Measurements from ENCODE around the gene NOM1. TPM values are rescaled to one million over a fixed set of nuclear protein-coding genes. Genes with fewer than 3 reads are reported as not detected.

Gene NOM1
- total and polyA plus RNA-seq, 7 donors: 1.8 to 19.1 (median 14.1) TPM

DNA sequence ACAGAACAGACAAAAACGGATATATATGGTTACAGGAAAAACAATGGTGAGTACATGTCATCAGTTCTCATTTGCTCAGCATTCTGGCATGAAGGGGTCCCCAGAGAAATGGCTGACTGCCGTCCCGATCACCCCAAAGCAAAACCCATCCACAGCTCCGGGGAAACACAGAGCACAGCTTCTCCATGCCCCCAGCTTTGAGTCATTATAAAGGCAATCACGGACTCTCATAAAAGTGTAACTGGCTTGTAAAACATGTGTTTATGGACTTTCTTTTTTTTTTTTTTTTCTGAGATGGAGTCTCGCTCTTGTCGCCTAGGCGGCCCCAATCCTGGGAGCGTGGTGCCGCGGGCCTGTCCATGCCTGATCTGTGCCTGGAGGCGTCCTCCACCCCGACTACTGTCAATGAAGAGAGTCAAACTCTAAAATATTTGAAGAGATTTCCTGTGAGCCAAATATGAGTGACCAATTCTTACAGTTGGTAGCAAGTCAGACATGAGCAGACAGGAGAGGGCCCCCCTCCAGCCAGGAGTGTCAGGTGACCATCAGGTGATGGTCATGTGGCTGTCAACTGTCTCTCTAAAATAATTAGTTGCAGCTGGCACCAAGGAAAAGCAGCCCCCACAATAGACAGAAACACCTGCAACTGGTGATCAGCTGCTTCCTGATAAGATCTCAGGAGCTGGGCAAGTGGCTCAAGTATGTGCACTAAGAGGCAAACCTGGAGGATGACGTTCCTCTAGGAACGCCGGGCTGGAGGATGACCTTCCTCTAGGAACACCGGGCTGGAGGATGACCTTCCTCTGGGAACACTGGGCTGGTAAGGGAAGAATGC, 21.7 kb upstream of the NOM1 start:
- no peak overlapping the region for H3K27ac ChIP-seq
- peaks cover 0 to 22% (median 12%) of the 10 kb centered on the region in 3 donors for H3K27me3 ChIP-seq
- H3K4me1 ChIP-seq: peaks cover 0 to 4% (median 0%) of the 10 kb centered on the region in 4 donors
- no peak for DNase-seq
- H3K36me3 ChIP-seq: no peaks in the 10 kb centered on the region
- intact Hi-C loops (cut with DNase I): no loop called here
- 10 to 53% methylated on average over 17 of the region's 17 CpGs for WGBS, 2 donors
- no peaks in the 10 kb centered on the region for H3K9me3 ChIP-seq
- TF ChIP-seq POLR2AphosphoS5 (IDR thresholded peaks at IDR 0.05): no peak
- no peak for TF ChIP-seq EP300 (IDR thresholded peaks at IDR 0.05)
- TF ChIP-seq POLR2A (IDR thresholded peaks at IDR 0.05): no peak
- TF ChIP-seq, protein P1, sequence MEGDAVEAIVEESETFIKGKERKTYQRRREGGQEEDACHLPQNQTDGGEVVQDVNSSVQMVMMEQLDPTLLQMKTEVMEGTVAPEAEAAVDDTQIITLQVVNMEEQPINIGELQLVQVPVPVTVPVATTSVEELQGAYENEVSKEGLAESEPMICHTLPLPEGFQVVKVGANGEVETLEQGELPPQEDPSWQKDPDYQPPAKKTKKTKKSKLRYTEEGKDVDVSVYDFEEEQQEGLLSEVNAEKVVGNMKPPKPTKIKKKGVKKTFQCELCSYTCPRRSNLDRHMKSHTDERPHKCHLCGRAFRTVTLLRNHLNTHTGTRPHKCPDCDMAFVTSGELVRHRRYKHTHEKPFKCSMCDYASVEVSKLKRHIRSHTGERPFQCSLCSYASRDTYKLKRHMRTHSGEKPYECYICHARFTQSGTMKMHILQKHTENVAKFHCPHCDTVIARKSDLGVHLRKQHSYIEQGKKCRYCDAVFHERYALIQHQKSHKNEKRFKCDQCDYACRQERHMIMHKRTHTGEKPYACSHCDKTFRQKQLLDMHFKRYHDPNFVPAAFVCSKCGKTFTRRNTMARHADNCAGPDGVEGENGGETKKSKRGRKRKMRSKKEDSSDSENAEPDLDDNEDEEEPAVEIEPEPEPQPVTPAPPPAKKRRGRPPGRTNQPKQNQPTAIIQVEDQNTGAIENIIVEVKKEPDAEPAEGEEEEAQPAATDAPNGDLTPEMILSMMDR (IDR thresholded peaks at IDR 0.05): no peak
- no peak overlapping the region for H3K4me3 ChIP-seq

DNA sequence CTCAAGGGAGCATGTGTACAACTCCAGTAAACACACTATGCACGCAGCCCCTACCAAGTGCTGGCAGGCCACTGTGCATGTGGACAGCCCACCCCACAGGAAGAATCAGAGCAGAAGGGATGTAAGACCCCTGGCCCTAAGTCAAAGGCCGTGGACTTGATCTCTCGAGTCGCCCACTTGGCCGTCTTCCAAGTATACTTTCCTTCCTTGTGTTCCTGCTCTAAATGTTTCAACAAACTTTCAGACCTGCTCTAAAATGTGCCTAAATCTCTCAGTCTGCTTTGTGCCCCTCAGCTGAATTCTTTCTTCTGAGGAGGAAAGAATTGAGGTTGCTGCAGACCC, 21.1 kb upstream of the NOM1 start:
- Histone ChIP-seq H3K27ac (no peak overlapping the region), H3K27me3 (peaks cover 0 to 22% (median 12%) of the 10 kb centered on the region in 3 donors), H3K36me3 (no peaks in the 10 kb centered on the region), H3K9me3 (no peaks in the 10 kb centered on the region), H3K4me1 (no peaks in the 10 kb centered on the region), H3K4me3 (no peak overlapping the region)
- no peak for DNase-seq
- TF ChIP-seq EP300 (IDR thresholded peaks at IDR 0.05) (no peak), POLR2AphosphoS5 (IDR thresholded peaks at IDR 0.05) (no peak), POLR2A (IDR thresholded peaks at IDR 0.05) (no peak)
- TF ChIP-seq, protein P1 (IDR thresholded peaks at IDR 0.05): no peak
- 13 to 30% methylated on average over 5 of the region's 5 CpGs for WGBS, 2 donors
- intact Hi-C loops (cut with DNase I): no loop called here

DNA sequence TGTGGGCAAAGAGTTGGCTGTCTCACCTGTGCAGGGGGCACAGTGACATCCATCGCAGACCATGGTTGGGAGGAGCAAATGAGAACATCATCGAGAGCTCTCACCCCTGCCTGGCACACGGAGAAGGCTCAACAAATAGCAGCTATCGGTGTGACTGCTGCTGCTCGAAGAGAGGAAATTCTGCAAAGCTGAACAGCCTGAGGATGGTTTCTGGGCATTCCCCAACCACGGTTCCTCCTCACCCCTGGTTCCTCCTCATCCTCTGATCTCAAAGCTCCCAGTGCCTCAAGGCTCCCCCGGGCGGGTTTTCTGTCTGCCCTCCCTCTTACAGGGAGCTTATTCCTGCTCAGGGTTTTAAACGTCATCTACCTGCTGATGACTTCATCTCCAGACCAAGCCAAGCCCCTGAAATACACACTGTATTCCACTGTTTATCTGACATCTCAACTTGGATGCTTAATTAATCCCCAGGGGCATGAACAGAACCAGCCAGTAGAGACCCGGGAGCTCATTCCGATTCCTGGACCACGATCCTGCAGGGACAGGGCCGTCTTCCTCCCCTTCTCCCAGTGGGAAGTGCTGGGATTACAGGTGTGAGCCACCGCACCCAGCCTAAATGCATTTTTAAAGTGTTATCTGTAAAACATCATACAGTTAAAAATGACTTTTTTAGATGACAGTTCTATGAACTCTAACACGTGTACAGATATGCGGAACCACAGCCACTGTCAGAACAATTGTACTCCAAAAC, 19.5 kb upstream of the NOM1 start:
- H3K9me3 ChIP-seq: no peaks in the 10 kb centered on the region
- no peak overlapping the region for H3K4me3 ChIP-seq
- intact Hi-C loops (cut with DNase I): no loop called here
- 69 to 81% methylated on average over 16 of the region's 16 CpGs for WGBS, 2 donors
- TF ChIP-seq POLR2AphosphoS5 (IDR thresholded peaks at IDR 0.05): no peak
- TF ChIP-seq, protein P1 (IDR thresholded peaks at IDR 0.05): no peak
- TF ChIP-seq POLR2A (IDR thresholded peaks at IDR 0.05): no peak
- TF ChIP-seq EP300 (IDR thresholded peaks at IDR 0.05): no peak
- no peaks in the 10 kb centered on the region for H3K4me1 ChIP-seq
- H3K36me3 ChIP-seq: no peaks in the 10 kb centered on the region
- H3K27me3 ChIP-seq: peaks cover 0 to 25% (median 12%) of the 10 kb centered on the region in 3 donors
- no peak overlapping the region for H3K27ac ChIP-seq
- DNase-seq: no peak

DNA sequence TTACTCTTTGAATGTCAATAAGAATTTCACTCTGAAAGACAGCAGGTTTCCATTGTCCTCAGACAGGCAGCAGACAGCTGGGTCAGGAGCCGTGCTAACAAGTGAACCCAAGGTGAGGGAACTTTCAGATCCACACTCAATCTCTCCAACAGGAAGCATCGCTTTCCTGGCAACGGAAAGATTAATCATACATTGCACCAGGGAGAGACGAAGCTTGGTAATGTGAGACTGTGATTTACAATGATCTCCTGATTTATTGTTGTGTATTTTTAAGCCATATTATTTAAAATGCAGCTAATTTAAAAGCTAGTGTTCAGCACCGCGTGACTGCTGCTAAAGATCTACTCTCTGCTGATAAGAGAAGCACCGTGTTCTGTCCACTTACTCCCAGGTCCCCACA, 17.5 kb upstream of the NOM1 start:
- H3K27ac ChIP-seq: no peak overlapping the region
- TF ChIP-seq POLR2AphosphoS5 (IDR thresholded peaks at IDR 0.05) (no peak), POLR2A (IDR thresholded peaks at IDR 0.05) (no peak), EP300 (IDR thresholded peaks at IDR 0.05) (no peak)
- TF ChIP-seq, protein P1 (IDR thresholded peaks at IDR 0.05): no peak
- intact Hi-C loops (cut with DNase I): no loop called here
- H3K4me3 ChIP-seq: no peak overlapping the region
- WGBS, 2 donors: 4 to 13% methylated on average over 7 of the region's 7 CpGs
- H3K4me1 ChIP-seq: no peaks in the 10 kb centered on the region
- H3K27me3 ChIP-seq: peaks cover 0 to 25% (median 12%) of the 10 kb centered on the region in 3 donors
- no peaks in the 10 kb centered on the region for H3K9me3 ChIP-seq
- no peaks in the 10 kb centered on the region for H3K36me3 ChIP-seq
- DNase-seq: no peak
